Osteocyte (in vitro differentiated cells): ENCODE data around the gene SNTG2. TPM values are rescaled to one million over a fixed set of nuclear protein-coding genes. Genes with fewer than 3 reads are reported as not detected.

Experiments used
- DNase-seq: peaks from one replicate; pipeline ENCODE4 v3.0.0; 2021; ENCODE audit warnings: mixed read lengths; ENCODE audit not compliant: unreplicated experiment; ENCODE audit errors: extremely low spot score
- H3K27ac Mint-ChIP-seq: one replicate; pipeline ENCODE4 v1.8.0; 2021; ENCODE audit warnings: mild to moderate bottlenecking, mixed read lengths; ENCODE audit not compliant: unreplicated experiment
- H3K27me3 Mint-ChIP-seq: one replicate; pipeline ENCODE4 v1.8.0; 2021; ENCODE audit warnings: mixed read lengths; ENCODE audit not compliant: unreplicated experiment
- H3K36me3 Mint-ChIP-seq: one replicate; pipeline ENCODE4 v1.8.0; 2021; ENCODE audit warnings: mixed read lengths; ENCODE audit not compliant: unreplicated experiment
- H3K4me1 Mint-ChIP-seq: one replicate; pipeline ENCODE4 v1.8.0; 2021; ENCODE audit warnings: mixed read lengths; ENCODE audit not compliant: unreplicated experiment
- H3K4me3 Mint-ChIP-seq: one replicate; pipeline ENCODE4 v1.8.0; 2021; ENCODE audit warnings: mild to moderate bottlenecking, moderate library complexity, mixed read lengths; ENCODE audit not compliant: unreplicated experiment
- H3K9me3 Mint-ChIP-seq: one replicate; pipeline ENCODE4 v1.8.0; 2021; ENCODE audit warnings: mixed read lengths; ENCODE audit not compliant: unreplicated experiment
- CTCF ChIP-seq: fragments of 200-600 bp; sonication (generic); IDR thresholded peaks from 2 replicates; pipeline ENCODE4 v1.5.0; 2021; ENCODE audit warnings: antibody characterized with exemption, mild to moderate bottlenecking, moderate library complexity
- total RNA-seq: library from RNA; stranded (reverse); gene quantifications from 2 replicates; pipeline ENCODE4 v1.2.1, GENCODE V29; 2021

Gene SNTG2
- total RNA-seq, 1 donor from 2014 or later, result not detected

- Mint-ChIP-seq H3K4me3 (no peak overlapping the region), H3K36me3 (no peaks in the 10 kb centered on the region), H3K4me1 (no peaks in the 10 kb centered on the region), H3K27ac (no peak overlapping the region), H3K27me3 (no peaks in the 10 kb centered on the region), H3K9me3 (no peaks in the 10 kb centered on the region)
- DNase-seq, result no peak
- TF ChIP-seq CTCF, result no peak
These were observed 197.4 kb downstream of the SNTG2 start for GRCh38 chr2:1147873-1148612.

DNA sequence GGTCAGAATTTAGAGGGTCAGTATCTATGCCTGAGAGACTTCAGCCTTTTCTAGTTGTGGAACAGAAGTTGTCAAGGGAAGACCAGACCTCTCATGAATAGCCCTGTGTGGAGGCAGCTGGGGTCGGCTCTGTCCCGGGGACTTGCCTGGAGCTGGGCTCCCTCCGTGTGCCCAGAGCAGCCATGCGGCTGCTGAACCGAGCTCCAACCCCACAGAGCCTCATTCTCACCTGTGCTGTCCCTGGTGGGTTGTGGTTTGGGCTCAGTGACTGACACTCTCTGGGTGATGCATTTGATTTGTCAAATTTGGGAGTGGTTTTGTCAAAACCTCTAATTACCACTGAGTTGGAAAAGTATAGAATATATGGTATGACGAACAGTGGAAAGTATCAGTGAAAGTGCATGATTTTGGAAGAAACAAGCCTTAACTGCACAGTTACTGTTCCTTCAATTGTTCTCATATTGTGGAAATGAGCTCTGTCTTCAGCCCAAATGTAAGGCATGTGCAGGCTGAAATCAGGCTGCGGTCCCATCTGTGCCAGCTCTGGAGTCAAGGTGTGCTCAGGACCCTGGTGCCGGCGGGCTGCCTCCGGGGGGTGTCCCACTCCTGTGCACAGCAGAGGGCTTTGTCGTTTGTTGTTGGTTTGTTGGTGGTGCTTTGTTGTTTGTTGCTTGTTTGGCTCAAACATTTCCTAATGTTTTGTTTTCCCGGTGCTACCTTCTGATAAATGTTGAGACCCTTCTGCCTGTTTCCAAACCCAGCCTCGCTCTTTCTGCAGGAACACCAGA is 200.3 kb downstream of the SNTG2 start:
- no peaks in the 10 kb centered on the region for H3K36me3 Mint-ChIP-seq
- no peak overlapping the region for H3K27ac Mint-ChIP-seq
- TF ChIP-seq CTCF, result no peak
- H3K4me1 Mint-ChIP-seq, result no peaks in the 10 kb centered on the region
- H3K9me3 Mint-ChIP-seq, result no peaks in the 10 kb centered on the region
- no peaks in the 10 kb centered on the region for H3K27me3 Mint-ChIP-seq
- H3K4me3 Mint-ChIP-seq, result no peak overlapping the region
- no peak for DNase-seq

- H3K27me3 Mint-ChIP-seq, result no peaks in the 10 kb centered on the region
- no peaks in the 10 kb centered on the region for H3K36me3 Mint-ChIP-seq
- H3K4me1 Mint-ChIP-seq, result no peaks in the 10 kb centered on the region
- no peak for DNase-seq
- H3K4me3 Mint-ChIP-seq, result no peak overlapping the region
- H3K27ac Mint-ChIP-seq, result no peak overlapping the region
- TF ChIP-seq CTCF, result no peak
- H3K9me3 Mint-ChIP-seq, result no peaks in the 10 kb centered on the region
These were observed 201.7 kb downstream of the SNTG2 start for GRCh38 chr2:1152375-1152774.

GRCh38 chr2:1153920-1154319 is 203.3 kb downstream of the SNTG2 start:
- Mint-ChIP-seq H3K4me1 (no peaks in the 10 kb centered on the region), H3K9me3 (no peaks in the 10 kb centered on the region), H3K27ac (no peak overlapping the region), H3K27me3 (no peaks in the 10 kb centered on the region), H3K36me3 (no peaks in the 10 kb centered on the region), H3K4me3 (no peak overlapping the region)
- DNase-seq, result no peak
- no peak for TF ChIP-seq CTCF
